Fibroblast of the aortic adventitia (primary cell): Measurements from ENCODE around the gene DCAF17. TPM values are rescaled to one million over a fixed set of nuclear protein-coding genes. Genes with fewer than 3 reads are reported as not detected.
"Not testable (repeated sequence)": the region's sequence is repeated elsewhere in the genome, so short reads cannot be mapped to it uniquely, and the experiment has no call there.

Source experiments
- DNase-seq: peaks from one replicate; pipeline ENCODE4 v3.0.0-alpha.2; 2010; ENCODE audit warnings: low read depth
- H3K4me3 ChIP-seq: 2 replicates; pipeline ENCODE4 v1.5.1; 2011; ENCODE audit warnings: low read depth, mild to moderate bottlenecking, control low read depth, low read length, moderate library complexity
- CTCF ChIP-seq: IDR thresholded peaks from 2 replicates; pipeline ENCODE4 v1.5.1; 2011; ENCODE audit warnings: mild to moderate bottlenecking, low read length, control low read depth, inconsistent platforms; ENCODE audit not compliant: insufficient read depth
- total RNA-seq: library from RNA; depleted of rRNA; stranded (reverse); fragments of >200 nt; gene quantifications from 2 replicates; pipeline ENCODE4 v1.2.3, GENCODE V29; 2012; ENCODE audit warnings: low replicate concordance

DCAF17 gene
- total RNA-seq, 1 donor: 34.7 TPM

- H3K4me3 ChIP-seq: no peak overlapping the region
- DNase-seq: peak; percentile 36
- TF ChIP-seq CTCF: no peak
Measured at GRCh38 chr2:171412571-171413175, 21.4 kb upstream of the DCAF17 start.

GRCh38 chr2:171414645-171415044 lies 19.4 kb upstream of the DCAF17 start:
- H3K4me3 ChIP-seq, DNase-seq: not testable (repeated sequence)

GRCh38 chr2:171416009-171416926 lies 17.8 kb upstream of the DCAF17 start:
- H3K4me3 ChIP-seq: peak overlapping the region; percentile 13
- peak; percentile 95 for TF ChIP-seq CTCF
- DNase-seq: peak; percentile 98

GRCh38 chr2:171419333-171419732 lies 14.7 kb upstream of the DCAF17 start:
- H3K4me3 ChIP-seq: no peak overlapping the region
- no peak for TF ChIP-seq CTCF
- no peak for DNase-seq

- no peak for TF ChIP-seq CTCF
- no peak for DNase-seq
- no peak overlapping the region for H3K4me3 ChIP-seq
Measured at GRCh38 chr2:171420728-171421563, 13.1 kb upstream of the DCAF17 start.

GRCh38 chr2:171422710-171423495 lies 11.1 kb upstream of the DCAF17 start:
- not testable (repeated sequence) for DNase-seq, H3K4me3 ChIP-seq

GRCh38 chr2:171430516-171431410 lies 3.3 kb upstream of the DCAF17 start:
- TF ChIP-seq CTCF: no peak
- H3K4me3 ChIP-seq: no peak overlapping the region
- DNase-seq: no peak
